HepG2 (cell line): ENCODE results near the gene DAG1. TPM values are rescaled to one million over a fixed set of nuclear protein-coding genes. Genes with fewer than 3 reads are reported as not detected.

Experiments
- GATAD2A ChIP-seq: IDR thresholded peaks from 2 replicates; pipeline ENCODE4 v1.6.1; 2016
- MED1 ChIP-seq: sonication (generic); formaldehyde crosslinking; IDR thresholded peaks from 2 replicates; pipeline ENCODE4 v1.4.0; 2020; ENCODE audit warnings: missing genetic modification reagents
- REPIN1 ChIP-seq: sonication (generic); formaldehyde crosslinking; IDR thresholded peaks from 2 replicates; pipeline ENCODE4 v1.8.0; 2022; ENCODE audit warnings: missing genetic modification reagents, low read depth, mild to moderate bottlenecking, borderline replicate concordance
- SAP130 ChIP-seq: IDR thresholded peaks from 2 replicates; pipeline ENCODE4 v1.6.1; 2016; ENCODE audit warnings: low read depth
- ZMYM4 ChIP-seq: sonication (generic); formaldehyde crosslinking; IDR thresholded peaks from 2 replicates; pipeline ENCODE4 v1.8.1; 2023; ENCODE audit warnings: mild to moderate bottlenecking, missing genetic modification reagents
- polyA plus RNA-seq, 8 experiments: library from polyadenylated mRNA; depleted of rRNA in 3 of 8; stranded (reverse) in 7 of 8; unstranded in 1 of 8; fragments of >200 nt; fragmentation: Illumina TruSeq in 4 of 8; extraction: Trizol in 4 of 8; gene quantifications; 2 replicates each; pipeline versions ENCODE4 v1.2.1 to v1.2.3, GENCODE V29; 2011 to 2016; ENCODE audit warnings: low read depth in 4 of 8, missing spikeins in 1 of 8, mixed read lengths in 1 of 8; ENCODE audit not compliant: insufficient read depth in 1 of 8
- total RNA-seq, 5 experiments: library from RNA; depleted of rRNA; stranded (reverse); fragments of >200 nt; fragmentation: Illumina TruSeq; extraction: Trizol; gene quantifications; 2 replicates each; pipeline ENCODE4 v1.2.3, GENCODE V29; 2016; ENCODE audit warnings: low read depth in 1 of 5
- TF ChIP-seq, protein P1 (sequence below), 2 experiments: fragments of 450-650 bp in 1 of 2; sonication (generic) in 1 of 2; formaldehyde crosslinking in 1 of 2; IDR thresholded peaks; 2 replicates each; pipeline versions ENCODE4 v1.6.1 to v1.8.0; 2016 to 2022; ENCODE audit warnings: antibody characterized with exemption in 1 of 2, mild to moderate bottlenecking in 1 of 2, missing genetic modification reagents in 1 of 2
- TF ChIP-seq, protein P2 (sequence below): sonication (generic); formaldehyde crosslinking; IDR thresholded peaks from 2 replicates; pipeline ENCODE4 v1.8.0; 2022; ENCODE audit warnings: mild to moderate bottlenecking, missing genetic modification reagents
- TF ChIP-seq, protein P3 (sequence below): IDR thresholded peaks from 2 replicates; pipeline ENCODE4 v1.6.1; 2016; ENCODE audit warnings: mild to moderate bottlenecking, missing biosample characterization, missing genetic modification reagents
- TF ChIP-seq, protein P4 (sequence below): fragments of 450-650 bp; IDR thresholded peaks from 2 replicates; pipeline ENCODE4 v1.6.1; 2017; ENCODE audit warnings: mild to moderate bottlenecking
- TF ChIP-seq, protein P5 (sequence below): sonication (generic); formaldehyde crosslinking; IDR thresholded peaks from 2 replicates; pipeline ENCODE4 v1.5.1; 2020; ENCODE audit warnings: mild to moderate bottlenecking, missing genetic modification reagents, moderate library complexity

DAG1 gene
- total and polyA plus RNA-seq, 2 of the 13 experiments (the other 11 are each of a cell fraction or from before 2014, with no cell fraction given): 47.3 to 50.4 TPM

DNA sequence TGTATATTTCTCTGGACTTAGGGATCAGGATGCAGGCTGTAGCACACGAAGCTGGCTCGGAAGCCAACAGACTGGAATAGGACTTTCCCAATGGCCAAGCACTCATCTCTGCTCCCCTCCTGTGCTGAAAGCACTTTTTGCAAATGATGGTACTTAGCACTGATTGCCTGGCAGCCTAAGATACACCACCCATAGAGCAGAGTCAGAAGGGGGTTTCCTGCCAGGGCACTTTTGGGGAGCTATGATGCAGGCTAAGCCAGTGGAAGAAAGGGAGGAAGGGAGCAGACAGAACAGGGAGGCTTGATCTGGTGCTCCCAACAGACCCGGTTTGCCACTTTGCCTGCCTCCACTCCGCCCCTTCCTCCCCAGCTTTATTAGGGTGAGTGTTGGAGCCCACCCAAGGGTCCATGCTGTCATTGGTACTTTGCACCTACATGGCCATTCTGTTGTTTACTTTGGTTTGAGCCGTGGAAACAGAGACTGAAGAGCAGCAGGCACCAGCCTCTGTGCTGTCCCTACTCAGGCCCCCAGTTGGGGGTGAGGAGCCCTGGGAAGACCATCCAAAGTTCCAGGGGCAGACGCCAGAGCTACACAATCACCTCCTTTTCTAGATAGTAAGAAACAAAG is 100.1 kb downstream of the DAG1 start (continued):
- TF ChIP-seq, protein P1, sequence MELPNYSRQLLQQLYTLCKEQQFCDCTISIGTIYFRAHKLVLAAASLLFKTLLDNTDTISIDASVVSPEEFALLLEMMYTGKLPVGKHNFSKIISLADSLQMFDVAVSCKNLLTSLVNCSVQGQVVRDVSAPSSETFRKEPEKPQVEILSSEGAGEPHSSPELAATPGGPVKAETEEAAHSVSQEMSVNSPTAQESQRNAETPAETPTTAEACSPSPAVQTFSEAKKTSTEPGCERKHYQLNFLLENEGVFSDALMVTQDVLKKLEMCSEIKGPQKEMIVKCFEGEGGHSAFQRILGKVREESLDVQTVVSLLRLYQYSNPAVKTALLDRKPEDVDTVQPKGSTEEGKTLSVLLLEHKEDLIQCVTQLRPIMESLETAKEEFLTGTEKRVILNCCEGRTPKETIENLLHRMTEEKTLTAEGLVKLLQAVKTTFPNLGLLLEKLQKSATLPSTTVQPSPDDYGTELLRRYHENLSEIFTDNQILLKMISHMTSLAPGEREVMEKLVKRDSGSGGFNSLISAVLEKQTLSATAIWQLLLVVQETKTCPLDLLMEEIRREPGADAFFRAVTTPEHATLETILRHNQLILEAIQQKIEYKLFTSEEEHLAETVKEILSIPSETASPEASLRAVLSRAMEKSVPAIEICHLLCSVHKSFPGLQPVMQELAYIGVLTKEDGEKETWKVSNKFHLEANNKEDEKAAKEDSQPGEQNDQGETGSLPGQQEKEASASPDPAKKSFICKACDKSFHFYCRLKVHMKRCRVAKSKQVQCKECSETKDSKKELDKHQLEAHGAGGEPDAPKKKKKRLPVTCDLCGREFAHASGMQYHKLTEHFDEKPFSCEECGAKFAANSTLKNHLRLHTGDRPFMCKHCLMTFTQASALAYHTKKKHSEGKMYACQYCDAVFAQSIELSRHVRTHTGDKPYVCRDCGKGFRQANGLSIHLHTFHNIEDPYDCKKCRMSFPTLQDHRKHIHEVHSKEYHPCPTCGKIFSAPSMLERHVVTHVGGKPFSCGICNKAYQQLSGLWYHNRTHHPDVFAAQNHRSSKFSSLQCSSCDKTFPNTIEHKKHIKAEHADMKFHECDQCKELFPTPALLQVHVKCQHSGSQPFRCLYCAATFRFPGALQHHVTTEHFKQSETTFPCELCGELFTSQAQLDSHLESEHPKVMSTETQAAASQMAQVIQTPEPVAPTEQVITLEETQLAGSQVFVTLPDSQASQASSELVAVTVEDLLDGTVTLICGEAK (IDR thresholded peaks at IDR 0.05): no peak
- TF ChIP-seq, protein P1 (CRISPR knock-in tag; IDR thresholded peaks at IDR 0.05): peak; percentile 80; the same call in 1 of the 2 replicates
- TF ChIP-seq GATAD2A (CRISPR knock-in tag) (peak; percentile 27; the same call in 1 of the 2 replicates), ZMYM4 (CRISPR knock-in tag) (peak; percentile 73), SAP130 (CRISPR knock-in tag) (peak; percentile 39; the same call in 1 of the 2 replicates), REPIN1 (CRISPR knock-in tag) (peak; percentile 46; the same call in 1 of the 2 replicates), MED1 (CRISPR knock-in tag) (peak; percentile 25; the same call in 1 of the 2 replicates)
- TF ChIP-seq, protein P2, sequence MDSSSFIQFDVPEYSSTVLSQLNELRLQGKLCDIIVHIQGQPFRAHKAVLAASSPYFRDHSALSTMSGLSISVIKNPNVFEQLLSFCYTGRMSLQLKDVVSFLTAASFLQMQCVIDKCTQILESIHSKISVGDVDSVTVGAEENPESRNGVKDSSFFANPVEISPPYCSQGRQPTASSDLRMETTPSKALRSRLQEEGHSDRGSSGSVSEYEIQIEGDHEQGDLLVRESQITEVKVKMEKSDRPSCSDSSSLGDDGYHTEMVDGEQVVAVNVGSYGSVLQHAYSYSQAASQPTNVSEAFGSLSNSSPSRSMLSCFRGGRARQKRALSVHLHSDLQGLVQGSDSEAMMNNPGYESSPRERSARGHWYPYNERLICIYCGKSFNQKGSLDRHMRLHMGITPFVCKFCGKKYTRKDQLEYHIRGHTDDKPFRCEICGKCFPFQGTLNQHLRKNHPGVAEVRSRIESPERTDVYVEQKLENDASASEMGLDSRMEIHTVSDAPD (CRISPR knock-in tag): no peak
- TF ChIP-seq, protein P3, sequence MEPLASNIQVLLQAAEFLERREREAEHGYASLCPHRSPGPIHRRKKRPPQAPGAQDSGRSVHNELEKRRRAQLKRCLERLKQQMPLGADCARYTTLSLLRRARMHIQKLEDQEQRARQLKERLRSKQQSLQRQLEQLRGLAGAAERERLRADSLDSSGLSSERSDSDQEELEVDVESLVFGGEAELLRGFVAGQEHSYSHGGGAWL (CRISPR knock-in tag): no peak
- TF ChIP-seq, protein P4, sequence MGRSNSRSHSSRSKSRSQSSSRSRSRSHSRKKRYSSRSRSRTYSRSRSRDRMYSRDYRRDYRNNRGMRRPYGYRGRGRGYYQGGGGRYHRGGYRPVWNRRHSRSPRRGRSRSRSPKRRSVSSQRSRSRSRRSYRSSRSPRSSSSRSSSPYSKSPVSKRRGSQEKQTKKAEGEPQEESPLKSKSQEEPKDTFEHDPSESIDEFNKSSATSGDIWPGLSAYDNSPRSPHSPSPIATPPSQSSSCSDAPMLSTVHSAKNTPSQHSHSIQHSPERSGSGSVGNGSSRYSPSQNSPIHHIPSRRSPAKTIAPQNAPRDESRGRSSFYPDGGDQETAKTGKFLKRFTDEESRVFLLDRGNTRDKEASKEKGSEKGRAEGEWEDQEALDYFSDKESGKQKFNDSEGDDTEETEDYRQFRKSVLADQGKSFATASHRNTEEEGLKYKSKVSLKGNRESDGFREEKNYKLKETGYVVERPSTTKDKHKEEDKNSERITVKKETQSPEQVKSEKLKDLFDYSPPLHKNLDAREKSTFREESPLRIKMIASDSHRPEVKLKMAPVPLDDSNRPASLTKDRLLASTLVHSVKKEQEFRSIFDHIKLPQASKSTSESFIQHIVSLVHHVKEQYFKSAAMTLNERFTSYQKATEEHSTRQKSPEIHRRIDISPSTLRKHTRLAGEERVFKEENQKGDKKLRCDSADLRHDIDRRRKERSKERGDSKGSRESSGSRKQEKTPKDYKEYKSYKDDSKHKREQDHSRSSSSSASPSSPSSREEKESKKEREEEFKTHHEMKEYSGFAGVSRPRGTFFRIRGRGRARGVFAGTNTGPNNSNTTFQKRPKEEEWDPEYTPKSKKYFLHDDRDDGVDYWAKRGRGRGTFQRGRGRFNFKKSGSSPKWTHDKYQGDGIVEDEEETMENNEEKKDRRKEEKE: no peak
- TF ChIP-seq, protein P5, sequence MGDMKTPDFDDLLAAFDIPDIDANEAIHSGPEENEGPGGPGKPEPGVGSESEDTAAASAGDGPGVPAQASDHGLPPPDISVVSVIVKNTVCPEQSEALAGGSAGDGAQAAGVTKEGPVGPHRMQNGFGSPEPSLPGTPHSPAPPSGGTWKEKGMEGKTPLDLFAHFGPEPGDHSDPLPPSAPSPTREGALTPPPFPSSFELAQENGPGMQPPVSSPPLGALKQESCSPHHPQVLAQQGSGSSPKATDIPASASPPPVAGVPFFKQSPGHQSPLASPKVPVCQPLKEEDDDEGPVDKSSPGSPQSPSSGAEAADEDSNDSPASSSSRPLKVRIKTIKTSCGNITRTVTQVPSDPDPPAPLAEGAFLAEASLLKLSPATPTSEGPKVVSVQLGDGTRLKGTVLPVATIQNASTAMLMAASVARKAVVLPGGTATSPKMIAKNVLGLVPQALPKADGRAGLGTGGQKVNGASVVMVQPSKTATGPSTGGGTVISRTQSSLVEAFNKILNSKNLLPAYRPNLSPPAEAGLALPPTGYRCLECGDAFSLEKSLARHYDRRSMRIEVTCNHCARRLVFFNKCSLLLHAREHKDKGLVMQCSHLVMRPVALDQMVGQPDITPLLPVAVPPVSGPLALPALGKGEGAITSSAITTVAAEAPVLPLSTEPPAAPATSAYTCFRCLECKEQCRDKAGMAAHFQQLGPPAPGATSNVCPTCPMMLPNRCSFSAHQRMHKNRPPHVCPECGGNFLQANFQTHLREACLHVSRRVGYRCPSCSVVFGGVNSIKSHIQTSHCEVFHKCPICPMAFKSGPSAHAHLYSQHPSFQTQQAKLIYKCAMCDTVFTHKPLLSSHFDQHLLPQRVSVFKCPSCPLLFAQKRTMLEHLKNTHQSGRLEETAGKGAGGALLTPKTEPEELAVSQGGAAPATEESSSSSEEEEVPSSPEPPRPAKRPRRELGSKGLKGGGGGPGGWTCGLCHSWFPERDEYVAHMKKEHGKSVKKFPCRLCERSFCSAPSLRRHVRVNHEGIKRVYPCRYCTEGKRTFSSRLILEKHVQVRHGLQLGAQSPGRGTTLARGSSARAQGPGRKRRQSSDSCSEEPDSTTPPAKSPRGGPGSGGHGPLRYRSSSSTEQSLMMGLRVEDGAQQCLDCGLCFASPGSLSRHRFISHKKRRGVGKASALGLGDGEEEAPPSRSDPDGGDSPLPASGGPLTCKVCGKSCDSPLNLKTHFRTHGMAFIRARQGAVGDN (CRISPR knock-in tag): peak; percentile 45; the same call in 1 of the 2 replicates
